Endothelial cell of umbilical vein (primary cell): ENCODE data around the gene COL21A1. TPM values are rescaled to one million over a fixed set of nuclear protein-coding genes. Genes with fewer than 3 reads are reported as not detected.

Experiments used
- BruUV-seq: library from RNA; stranded (reverse); fragments of 400-500 nt; replicated peaks from 2 replicates; lab custom pipeline; 2021; lab: Mats Ljungman, UMichigan
- CTCF ChIA-PET: fragments of 300-600, 350-600 bp; sonication (Branson Sonifier 250); formaldehyde crosslinking; loops from one replicate; lab custom pipeline; 2021; ENCODE audit warnings: antibody characterized with exemption, inconsistent platforms; lab: Charles Lee
- POLR2A ChIA-PET: fragments of 300-600, 350-600 bp; sonication (Branson Sonifier 250); formaldehyde crosslinking; loops from one replicate; lab custom pipeline; 2021; ENCODE audit warnings: antibody characterized with exemption, inconsistent platforms; lab: Charles Lee
- DNase-seq: peaks from one replicate; pipeline ENCODE4 v3.0.0-alpha.2; 2011; ENCODE audit warnings: low read depth, low spot score
- FAIRE-seq: peaks from 2 replicates; lab custom pipeline; 2011; peaks lifted over from hg19 to GRCh38; lab: Jason Lieb, UNC
- H2AFZ ChIP-seq: 2 replicates; pipeline ENCODE4 v1.6.0; 2012; ENCODE audit warnings: low read depth, low read length, control low read depth, inconsistent platforms
- H3K27ac ChIP-seq: 2 replicates; pipeline ENCODE4 v1.5.1; 2011; ENCODE audit warnings: low read depth, mild to moderate bottlenecking, control low read depth, low read length, moderate library complexity; ENCODE audit not compliant: insufficient read depth
- H3K27me3 ChIP-seq, 2 experiments: 2 replicates each; pipeline versions ENCODE4 v1.6.0 to v1.6.1; 2011; ENCODE audit warnings: low read length in 2 of 2, mixed read lengths in 1 of 2; ENCODE audit not compliant: control insufficient read depth in 2 of 2, insufficient read depth in 2 of 2
- H3K36me3 ChIP-seq, 2 experiments: 2 replicates in 1 of 2; 3 replicates in 1 of 2; pipeline ENCODE4 v1.5.1; 2011; ENCODE audit warnings: low read length in 2 of 2, mild to moderate bottlenecking in 1 of 2, moderate library complexity in 1 of 2; ENCODE audit not compliant: control insufficient read depth in 2 of 2, insufficient read depth in 2 of 2; ENCODE audit errors: extremely low read depth in 1 of 2
- H3K4me1 ChIP-seq: 3 replicates; pipeline ENCODE4 v1.5.1; 2011; ENCODE audit warnings: mild to moderate bottlenecking, low read length; ENCODE audit not compliant: control insufficient read depth, insufficient read depth; ENCODE audit errors: extremely low read depth
- H3K4me2 ChIP-seq: 2 replicates; pipeline ENCODE4 v1.6.1; 2011; ENCODE audit warnings: low read length, control low read depth, mixed read lengths; ENCODE audit not compliant: insufficient read depth
- H3K4me3 ChIP-seq, 3 experiments: fragments of 200-600 bp in 1 of 3; sonication (generic), shearing (Covaris generic) in 1 of 3; replicated peaks in 1 of 3; 2 replicates each; pipeline ENCODE4 v1.5.1; 2011 to 2016; ENCODE audit warnings: control low read depth in 3 of 3, low read length in 3 of 3, mild to moderate bottlenecking in 2 of 3, inconsistent platforms in 1 of 3, low read depth in 1 of 3, moderate library complexity in 1 of 3; ENCODE audit not compliant: insufficient read depth in 1 of 3
- H3K79me2 ChIP-seq: 2 replicates; pipeline ENCODE4 v1.6.0; 2012; ENCODE audit warnings: low read length, inconsistent platforms; ENCODE audit not compliant: control insufficient read depth, insufficient read depth
- H3K9ac ChIP-seq: replicated peaks from 2 replicates; pipeline ENCODE3; 2011; ENCODE audit warnings: low read length, control low read depth; ENCODE audit not compliant: insufficient read depth; ENCODE audit errors: extremely low read depth
- H3K9me1 ChIP-seq: replicated peaks from 3 replicates; pipeline ENCODE4 v1.6.0; 2011; ENCODE audit warnings: mild to moderate bottlenecking, low read length; ENCODE audit not compliant: control insufficient read depth, insufficient read depth; ENCODE audit errors: extremely low read depth
- H3K9me3 ChIP-seq: replicated peaks from 2 replicates; pipeline ENCODE4 v1.5.1; 2012; ENCODE audit warnings: low read length, inconsistent platforms; ENCODE audit not compliant: control insufficient read depth, insufficient read depth
- H4K20me1 ChIP-seq: replicated peaks from 2 replicates; pipeline ENCODE3; 2011; ENCODE audit warnings: mild to moderate bottlenecking, low read length; ENCODE audit not compliant: control insufficient read depth, insufficient read depth; ENCODE audit errors: extremely low read depth
- EZH2 ChIP-seq: IDR thresholded peaks from 2 replicates; pipeline ENCODE4 v1.6.1; 2012; ENCODE audit warnings: borderline replicate concordance, low read depth, mild to moderate bottlenecking, moderate library complexity, low read length, inconsistent platforms; ENCODE audit not compliant: severe bottlenecking
- FOS ChIP-seq: IDR thresholded peaks from 2 replicates; pipeline ENCODE4 v1.6.1; 2011; ENCODE audit warnings: mild to moderate bottlenecking, low read length, moderate library complexity, borderline replicate concordance; ENCODE audit not compliant: insufficient read depth
- JUN ChIP-seq: IDR thresholded peaks from 2 replicates; pipeline ENCODE4 v1.6.1; 2011; ENCODE audit warnings: borderline replicate concordance, low read depth; ENCODE audit not compliant: insufficient read length, insufficient read depth
- MYC ChIP-seq: IDR thresholded peaks from one replicate; pipeline ENCODE4 v1.6.1; 2011; ENCODE audit warnings: mild to moderate bottlenecking, low read depth, low read length
- POLR2AphosphoS5 ChIP-seq: IDR thresholded peaks from 2 replicates; pipeline ENCODE4 v1.6.1; 2012; ENCODE audit warnings: low read depth, mild to moderate bottlenecking, control low read depth, low read length, moderate library complexity; ENCODE audit not compliant: insufficient read depth
- dilution Hi-C: fragments of 300-500 bp; cut with MboI; formaldehyde crosslinking; loops from one replicate; pipeline ENCODE4 v1.15.0; 2019; ENCODE audit warnings: low sequenced_read_pairs; ENCODE audit not compliant: extremely low pct_ligation_motif_present
- intact Hi-C: fragments of 100-400 bp; cut with micrococcal nuclease; formaldehyde crosslinking; loops from one replicate; pipeline ENCODE4 v1.10.0; 2022
- polyA plus RNA-seq, 4 experiments: library from polyadenylated mRNA; depleted of rRNA in 3 of 4; stranded (reverse) in 3 of 4; unstranded in 1 of 4; fragments of >200 nt; gene quantifications; 2 replicates each; pipeline versions ENCODE4 v1.2.1 to v1.2.3, GENCODE V29; 2011 to 2012; ENCODE audit warnings: missing spikeins in 1 of 4
- total RNA-seq: library from RNA; stranded (reverse); gene quantifications from 2 replicates; pipeline ENCODE4 v1.2.3, GENCODE V29; 2021
- TF ChIP-seq, protein P1 (sequence below): IDR thresholded peaks from 2 replicates; pipeline ENCODE4 v1.6.1; 2011; ENCODE audit not compliant: insufficient read depth, insufficient read length
- TF ChIP-seq, protein P2 (sequence below), 2 donors: IDR thresholded peaks; 1 replicate in 1 of 2; 2 replicates in 1 of 2; pipeline ENCODE4 v1.5.1; 2011; ENCODE audit warnings: low read length in 2 of 2, mild to moderate bottlenecking in 2 of 2, moderate library complexity in 2 of 2, control low read depth in 1 of 2, inconsistent platforms in 1 of 2, low read depth in 1 of 2; ENCODE audit not compliant: insufficient read depth in 1 of 2; ENCODE audit errors: extremely low read depth in 1 of 2

COL21A1 gene
- total and polyA plus RNA-seq, 2 donors (not counting 3 experiments of a cell fraction or from before 2014, with no cell fraction given) = 0.22 to 1.4 TPM

DNA sequence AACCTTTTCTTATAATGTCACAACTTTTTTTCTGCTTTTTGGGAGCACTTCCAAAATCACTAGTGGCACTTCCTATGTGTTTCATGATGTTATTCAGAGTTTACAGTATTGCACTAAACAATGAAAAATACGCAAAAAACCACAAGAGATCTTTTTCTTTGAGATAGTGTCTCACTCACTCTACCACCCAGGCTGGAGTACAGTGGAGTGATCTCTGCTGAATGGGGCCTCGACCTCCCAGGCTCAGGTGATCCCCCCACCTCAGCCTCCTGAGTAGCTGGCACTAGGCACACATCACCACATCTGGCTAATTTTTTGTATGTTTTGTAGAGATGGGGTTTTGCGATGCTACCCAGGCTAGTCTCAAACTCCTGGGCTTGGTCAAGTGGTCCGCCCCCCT is 158.7 kb downstream of the COL21A1 start:
- H3K36me3 ChIP-seq = no peaks in the 10 kb centered on the region
- H3K4me1 ChIP-seq = no peaks in the 10 kb centered on the region
- intact Hi-C loops = no loop called here
- POLR2A ChIA-PET = no interaction called here
- H3K79me2 ChIP-seq = no peaks in the 10 kb centered on the region
- H3K9me1 ChIP-seq = no peaks in the 10 kb centered on the region
- no peak overlapping the region for H3K9ac ChIP-seq
- DNase-seq (no peak), FAIRE-seq (no peak)
- H3K4me3 ChIP-seq = no peak overlapping the region
- no peak overlapping the region for H3K4me2 ChIP-seq
- dilution Hi-C loops = no loop called here
- no peaks in the 10 kb centered on the region for H3K27me3 ChIP-seq
- no peaks in the 10 kb centered on the region for H3K9me3 ChIP-seq
- H4K20me1 ChIP-seq = no peaks in the 10 kb centered on the region
- no peak overlapping the region for H3K27ac ChIP-seq
- BruUV-seq = no TSS peak
- no peak for TF ChIP-seq FOS
- TF ChIP-seq JUN = no peak
- TF ChIP-seq EZH2 = no peak
- TF ChIP-seq, protein P1, sequence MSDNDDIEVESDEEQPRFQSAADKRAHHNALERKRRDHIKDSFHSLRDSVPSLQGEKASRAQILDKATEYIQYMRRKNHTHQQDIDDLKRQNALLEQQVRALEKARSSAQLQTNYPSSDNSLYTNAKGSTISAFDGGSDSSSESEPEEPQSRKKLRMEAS = no peak
- TF ChIP-seq, protein P2, sequence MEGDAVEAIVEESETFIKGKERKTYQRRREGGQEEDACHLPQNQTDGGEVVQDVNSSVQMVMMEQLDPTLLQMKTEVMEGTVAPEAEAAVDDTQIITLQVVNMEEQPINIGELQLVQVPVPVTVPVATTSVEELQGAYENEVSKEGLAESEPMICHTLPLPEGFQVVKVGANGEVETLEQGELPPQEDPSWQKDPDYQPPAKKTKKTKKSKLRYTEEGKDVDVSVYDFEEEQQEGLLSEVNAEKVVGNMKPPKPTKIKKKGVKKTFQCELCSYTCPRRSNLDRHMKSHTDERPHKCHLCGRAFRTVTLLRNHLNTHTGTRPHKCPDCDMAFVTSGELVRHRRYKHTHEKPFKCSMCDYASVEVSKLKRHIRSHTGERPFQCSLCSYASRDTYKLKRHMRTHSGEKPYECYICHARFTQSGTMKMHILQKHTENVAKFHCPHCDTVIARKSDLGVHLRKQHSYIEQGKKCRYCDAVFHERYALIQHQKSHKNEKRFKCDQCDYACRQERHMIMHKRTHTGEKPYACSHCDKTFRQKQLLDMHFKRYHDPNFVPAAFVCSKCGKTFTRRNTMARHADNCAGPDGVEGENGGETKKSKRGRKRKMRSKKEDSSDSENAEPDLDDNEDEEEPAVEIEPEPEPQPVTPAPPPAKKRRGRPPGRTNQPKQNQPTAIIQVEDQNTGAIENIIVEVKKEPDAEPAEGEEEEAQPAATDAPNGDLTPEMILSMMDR (IDR thresholded peaks at IDR 0.05; ENCODE audit: extremely low read depth in 1 of 2, insufficient read depth in 1 of 2, low read depth in 1 of 2, low read length in 2 of 2) = no peak
- TF ChIP-seq MYC = no peak
- TF ChIP-seq POLR2AphosphoS5 = no peak
- CTCF ChIA-PET = no interaction called here
- H2AFZ ChIP-seq = no peak overlapping the region
